ENCODE measurements around the gene UTP25. TPM values are rescaled to one million over a fixed set of nuclear protein-coding genes. Genes with fewer than 3 reads are reported as not detected.

The UTP25 gene
- total RNA-seq, 2 donors from 2014 or later = 8.5 to 12.6 TPM

- H3K4me3 Mint-ChIP-seq = no peak overlapping the region
- DNase-seq (ENCODE audit: low spot score) (no peak), ATAC-seq (no peak)
- H3K27me3 Mint-ChIP-seq = peaks cover 15 to 24% of the 10 kb centered on the region in 2 donors
- H3K9me3 Mint-ChIP-seq = peaks cover 3% of the 10 kb centered on the region
- H3K27ac Mint-ChIP-seq = no peak overlapping the region
- H3K4me1 Mint-ChIP-seq (ENCODE audit: low read depth in 2 of 2) = no peaks in the 10 kb centered on the region
- peaks cover 4% of the 10 kb centered on the region for H3K36me3 Mint-ChIP-seq
Observed at GRCh38 chr1:209862391-209863356, 34.9 kb downstream of the UTP25 start.

GRCh38 chr1:209863766-209864485 lies 36.2 kb downstream of the UTP25 start:
- Mint-ChIP-seq H3K27me3 (peaks cover 19 to 32% of the 10 kb centered on the region in 2 donors), H3K27ac (no peak overlapping the region), H3K9me3 (peaks cover 3% of the 10 kb centered on the region), H3K4me1 (ENCODE audit: low read depth in 2 of 2) (no peaks in the 10 kb centered on the region), H3K36me3 (peaks cover 4% of the 10 kb centered on the region), H3K4me3 (no peak overlapping the region)
- DNase-seq (ENCODE audit: low spot score) (no peak), ATAC-seq (no peak)

- peaks cover 21 to 35% of the 10 kb centered on the region in 2 donors for H3K27me3 Mint-ChIP-seq
- H3K27ac Mint-ChIP-seq = no peak overlapping the region
- H3K4me1 Mint-ChIP-seq (ENCODE audit: low read depth in 2 of 2) = no peaks in the 10 kb centered on the region
- H3K4me3 Mint-ChIP-seq = no peak overlapping the region
- DNase-seq (ENCODE audit: low spot score) = no peak
- peaks cover 3% of the 10 kb centered on the region for H3K9me3 Mint-ChIP-seq
- no peak for ATAC-seq
- peaks cover 4% of the 10 kb centered on the region for H3K36me3 Mint-ChIP-seq
Observed at GRCh38 chr1:209866201-209866600, 38.4 kb downstream of the UTP25 start.

- Mint-ChIP-seq H3K27me3 (peaks cover 24% of the 10 kb centered on the region in 2 donors), H3K27ac (no peak overlapping the region), H3K4me1 (ENCODE audit: low read depth in 2 of 2) (no peaks in the 10 kb centered on the region), H3K36me3 (peaks cover 4% of the 10 kb centered on the region), H3K9me3 (peaks cover 3% of the 10 kb centered on the region), H3K4me3 (no peak overlapping the region)
- no peak for DNase-seq (ENCODE audit: low spot score)
- no peak for ATAC-seq
Observed at GRCh38 chr1:209869291-209870149, 41.7 kb downstream of the UTP25 start.

GRCh38 chr1:209870151-209870831 lies 42.5 kb downstream of the UTP25 start:
- no peak for DNase-seq (ENCODE audit: low spot score)
- H3K4me1 Mint-ChIP-seq (ENCODE audit: low read depth in 2 of 2) = no peaks in the 10 kb centered on the region
- H3K27me3 Mint-ChIP-seq = peaks cover 24 to 27% of the 10 kb centered on the region in 2 donors
- ATAC-seq = no peak
- H3K27ac Mint-ChIP-seq = no peak overlapping the region
- peaks cover 4% of the 10 kb centered on the region for H3K36me3 Mint-ChIP-seq
- no peak overlapping the region for H3K4me3 Mint-ChIP-seq
- H3K9me3 Mint-ChIP-seq = peaks cover 3% of the 10 kb centered on the region

- ATAC-seq (no peak), DNase-seq (ENCODE audit: low spot score) (no peak)
- Mint-ChIP-seq H3K4me1 (ENCODE audit: low read depth in 2 of 2) (no peaks in the 10 kb centered on the region), H3K27me3 (peaks cover 24 to 27% of the 10 kb centered on the region in 2 donors), H3K4me3 (no peak overlapping the region), H3K36me3 (peaks cover 4% of the 10 kb centered on the region), H3K9me3 (peaks cover 3% of the 10 kb centered on the region), H3K27ac (no peak overlapping the region)
Observed at GRCh38 chr1:209871006-209871405, 43.2 kb downstream of the UTP25 start.

GRCh38 chr1:209871430-209871829 lies 43.7 kb downstream of the UTP25 start:
- ATAC-seq (no peak), DNase-seq (ENCODE audit: low spot score) (no peak)
- Mint-ChIP-seq H3K27me3 (peaks cover 24 to 27% of the 10 kb centered on the region in 2 donors), H3K9me3 (peaks cover 3% of the 10 kb centered on the region), H3K4me1 (ENCODE audit: low read depth in 2 of 2) (no peaks in the 10 kb centered on the region), H3K27ac (no peak overlapping the region), H3K4me3 (no peak overlapping the region), H3K36me3 (peaks cover 4% of the 10 kb centered on the region)

GRCh38 chr1:209873067-209873799 lies 45.5 kb downstream of the UTP25 start:
- Mint-ChIP-seq H3K9me3 (no peaks in the 10 kb centered on the region), H3K36me3 (no peaks in the 10 kb centered on the region), H3K4me1 (ENCODE audit: low read depth in 2 of 2) (no peaks in the 10 kb centered on the region), H3K4me3 (no peak overlapping the region), H3K27me3 (peaks cover 28 to 31% of the 10 kb centered on the region in 2 donors), H3K27ac (no peak overlapping the region)
- DNase-seq (ENCODE audit: low spot score) = no peak
- no peak for ATAC-seq

- Mint-ChIP-seq H3K9me3 (no peaks in the 10 kb centered on the region), H3K27ac (no peak overlapping the region), H3K4me1 (ENCODE audit: low read depth in 2 of 2) (no peaks in the 10 kb centered on the region), H3K27me3 (peaks cover 33 to 34% of the 10 kb centered on the region in 2 donors), H3K4me3 (no peak overlapping the region), H3K36me3 (no peaks in the 10 kb centered on the region)
- ATAC-seq (no peak), DNase-seq (ENCODE audit: low spot score) (no peak)
Observed at GRCh38 chr1:209875515-209875914, 47.7 kb downstream of the UTP25 start.

- H3K27ac Mint-ChIP-seq = no peak overlapping the region
- no peaks in the 10 kb centered on the region for H3K4me1 Mint-ChIP-seq (ENCODE audit: low read depth in 2 of 2)
- no peaks in the 10 kb centered on the region for H3K36me3 Mint-ChIP-seq
- ATAC-seq = no peak
- H3K4me3 Mint-ChIP-seq = no peak overlapping the region
- DNase-seq (ENCODE audit: low spot score) = no peak
- no peaks in the 10 kb centered on the region for H3K9me3 Mint-ChIP-seq
- peaks cover 33 to 34% of the 10 kb centered on the region in 2 donors for H3K27me3 Mint-ChIP-seq
Observed at GRCh38 chr1:209876078-209876800, 48.5 kb downstream of the UTP25 start.

GRCh38 chr1:209877087-209877764 lies 49.5 kb downstream of the UTP25 start:
- no peak for ATAC-seq
- Mint-ChIP-seq H3K27me3 (peaks cover 34 to 38% of the 10 kb centered on the region in 2 donors), H3K27ac (no peak overlapping the region), H3K4me1 (ENCODE audit: low read depth in 2 of 2) (no peaks in the 10 kb centered on the region), H3K9me3 (no peaks in the 10 kb centered on the region), H3K4me3 (no peak overlapping the region), H3K36me3 (no peaks in the 10 kb centered on the region)
- no peak for DNase-seq (ENCODE audit: low spot score)

Data from natural killer cell treated with Interleukin-12 subunit alpha and Interleukin-12 subunit beta and Interleukin-15 and Interleukin-18, amount 100 ng/mL, for 72 hours (primary cell).